ENCODE results near the gene SPC24.
"Not testable (repeated sequence)": the region's sequence is repeated elsewhere in the genome, so short reads cannot be mapped to it uniquely, and the experiment has no call there.

Gene SPC24

GRCh38 chr19:11191273-11191755, 35.7 kb upstream of the SPC24 start:
- no peak for DNase-seq

GRCh38 chr19:11190501-11190900, 34.9 kb upstream of the SPC24 start:
- DNase-seq = no peak

- no peak for DNase-seq
Measured at GRCh38 chr19:11187441-11187840, 31.9 kb upstream of the SPC24 start.

- no peak for DNase-seq
Measured at GRCh38 chr19:11182994-11183393, 27.4 kb upstream of the SPC24 start.

- no peak for DNase-seq
Measured at GRCh38 chr19:11181488-11181887, 25.9 kb upstream of the SPC24 start.

GRCh38 chr19:11180975-11181374, 25.4 kb upstream of the SPC24 start:
- DNase-seq = not testable (repeated sequence)

- no peak for DNase-seq
Measured at GRCh38 chr19:11180346-11180745, 24.8 kb upstream of the SPC24 start.

- no peak for DNase-seq
Measured at GRCh38 chr19:11179716-11180297, 24.2 kb upstream of the SPC24 start.

GRCh38 chr19:11179145-11179465, 23.5 kb upstream of the SPC24 start:
- DNase-seq = not testable (repeated sequence)

GRCh38 chr19:11177592-11177991, 22.0 kb upstream of the SPC24 start:
- no peak for DNase-seq

- no peak for DNase-seq
Measured at GRCh38 chr19:11176466-11177193, 21.0 kb upstream of the SPC24 start.

GRCh38 chr19:11175920-11176319, 20.3 kb upstream of the SPC24 start:
- DNase-seq = no peak

GRCh38 chr19:11174336-11174735, 18.8 kb upstream of the SPC24 start:
- no peak for DNase-seq

GRCh38 chr19:11173516-11174155, 18.1 kb upstream of the SPC24 start:
- no peak for DNase-seq

GRCh38 chr19:11172576-11172975, 17.0 kb upstream of the SPC24 start:
- no peak for DNase-seq

- DNase-seq = no peak
Measured at GRCh38 chr19:11171144-11171543, 15.6 kb upstream of the SPC24 start.

- DNase-seq = no peak
Measured at GRCh38 chr19:11169896-11170678, 14.5 kb upstream of the SPC24 start.

GRCh38 chr19:11168568-11168967, 13.0 kb upstream of the SPC24 start:
- DNase-seq = peak; percentile 99

- no peak for DNase-seq
Measured at GRCh38 chr19:11166281-11167142, 10.9 kb upstream of the SPC24 start.

GRCh38 chr19:11165486-11166030, 10.0 kb upstream of the SPC24 start:
- no peak for DNase-seq

GRCh38 chr19:11164879-11165406, 9.4 kb upstream of the SPC24 start:
- DNase-seq = no peak

GRCh38 chr19:11164296-11164695, 8.7 kb upstream of the SPC24 start:
- no peak for DNase-seq

Data from kidney glomerular epithelial cell (primary cell).